Ishikawa (cell line): ENCODE results near the gene MYBPH.

ENCODE experiments used
- CEBPB ChIP-seq: IDR thresholded peaks from 2 replicates; pipeline ENCODE4 v1.6.1; 2012
- EP300 ChIP-seq: IDR thresholded peaks from 2 replicates; pipeline ENCODE4 v1.6.1; 2012; ENCODE audit warnings: borderline replicate concordance
- TAF1 ChIP-seq: IDR thresholded peaks from 2 replicates; pipeline ENCODE4 v1.6.1; 2012; ENCODE audit warnings: low read depth, mild to moderate bottlenecking
- TCF12 ChIP-seq: IDR thresholded peaks from 2 replicates; pipeline ENCODE4 v1.6.1; 2012; ENCODE audit warnings: low read depth

DNA sequence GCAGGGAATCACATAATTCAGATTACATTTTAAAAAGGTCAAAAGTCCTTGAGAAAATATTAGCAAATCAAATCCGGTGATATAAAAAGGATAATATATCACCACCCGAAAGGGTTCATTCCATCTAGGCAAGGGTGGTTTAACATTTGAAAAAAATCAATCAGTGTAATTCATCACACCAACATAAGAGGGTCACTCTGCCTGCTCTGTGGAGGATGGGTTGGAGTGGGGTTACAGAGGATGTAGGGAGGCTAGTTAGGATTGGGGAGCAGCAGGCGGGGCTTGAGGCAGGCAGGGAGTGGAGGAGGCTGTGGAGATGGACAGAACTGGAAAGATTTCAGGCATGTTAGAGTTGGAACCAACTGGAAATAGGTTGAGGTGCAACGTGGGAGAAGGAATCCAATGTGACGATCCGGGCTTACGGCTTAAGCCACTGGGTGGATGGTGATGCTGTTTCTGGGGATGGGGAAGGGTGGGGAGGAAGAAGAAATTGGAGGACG lies 35.6 kb downstream of the MYBPH start:
- TF ChIP-seq CEBPB (no peak), EP300 (no peak), TAF1 (no peak), TCF12 (no peak)
